ENCODE data around the gene KMT2B. TPM values are rescaled to one million over a fixed set of nuclear protein-coding genes. Genes with fewer than 3 reads are reported as not detected.

The KMT2B gene, protein sequence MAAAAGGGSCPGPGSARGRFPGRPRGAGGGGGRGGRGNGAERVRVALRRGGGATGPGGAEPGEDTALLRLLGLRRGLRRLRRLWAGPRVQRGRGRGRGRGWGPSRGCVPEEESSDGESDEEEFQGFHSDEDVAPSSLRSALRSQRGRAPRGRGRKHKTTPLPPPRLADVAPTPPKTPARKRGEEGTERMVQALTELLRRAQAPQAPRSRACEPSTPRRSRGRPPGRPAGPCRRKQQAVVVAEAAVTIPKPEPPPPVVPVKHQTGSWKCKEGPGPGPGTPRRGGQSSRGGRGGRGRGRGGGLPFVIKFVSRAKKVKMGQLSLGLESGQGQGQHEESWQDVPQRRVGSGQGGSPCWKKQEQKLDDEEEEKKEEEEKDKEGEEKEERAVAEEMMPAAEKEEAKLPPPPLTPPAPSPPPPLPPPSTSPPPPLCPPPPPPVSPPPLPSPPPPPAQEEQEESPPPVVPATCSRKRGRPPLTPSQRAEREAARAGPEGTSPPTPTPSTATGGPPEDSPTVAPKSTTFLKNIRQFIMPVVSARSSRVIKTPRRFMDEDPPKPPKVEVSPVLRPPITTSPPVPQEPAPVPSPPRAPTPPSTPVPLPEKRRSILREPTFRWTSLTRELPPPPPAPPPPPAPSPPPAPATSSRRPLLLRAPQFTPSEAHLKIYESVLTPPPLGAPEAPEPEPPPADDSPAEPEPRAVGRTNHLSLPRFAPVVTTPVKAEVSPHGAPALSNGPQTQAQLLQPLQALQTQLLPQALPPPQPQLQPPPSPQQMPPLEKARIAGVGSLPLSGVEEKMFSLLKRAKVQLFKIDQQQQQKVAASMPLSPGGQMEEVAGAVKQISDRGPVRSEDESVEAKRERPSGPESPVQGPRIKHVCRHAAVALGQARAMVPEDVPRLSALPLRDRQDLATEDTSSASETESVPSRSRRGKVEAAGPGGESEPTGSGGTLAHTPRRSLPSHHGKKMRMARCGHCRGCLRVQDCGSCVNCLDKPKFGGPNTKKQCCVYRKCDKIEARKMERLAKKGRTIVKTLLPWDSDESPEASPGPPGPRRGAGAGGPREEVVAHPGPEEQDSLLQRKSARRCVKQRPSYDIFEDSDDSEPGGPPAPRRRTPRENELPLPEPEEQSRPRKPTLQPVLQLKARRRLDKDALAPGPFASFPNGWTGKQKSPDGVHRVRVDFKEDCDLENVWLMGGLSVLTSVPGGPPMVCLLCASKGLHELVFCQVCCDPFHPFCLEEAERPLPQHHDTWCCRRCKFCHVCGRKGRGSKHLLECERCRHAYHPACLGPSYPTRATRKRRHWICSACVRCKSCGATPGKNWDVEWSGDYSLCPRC (N-terminal part only)
- total RNA-seq (2021) (32.2 and 44.2 TPM in 2 replicates), Bru-seq, nascent RNA (percentile 61 among the genes with signal in this experiment), BruChase-seq, experiment 1, labeled RNA remaining after a 2-hour chase (percentile 77 among the genes with signal in this experiment), BruChase-seq, experiment 2, labeled RNA remaining after a 6-hour chase (percentile 91 among the genes with signal in this experiment)
- long read RNA-seq, partial matches to known transcripts = 10 of 14 reads
- long read RNA-seq, other reads (novel, unspliced or antisense) = 2 of 14 reads

GRCh38 chr19:35717665-35718344 lies at the start of gene KMT2B:
KMT2B (plus strand) TSS chr19:35718003; CDS start chr19:35718019, 16 bp downstream.
- peak within 1 kb of the TSS; percentile 45 for H3K27ac ChIP-seq
- peaks cover 20% of the 10 kb centered on the region for H3K4me1 ChIP-seq (replicated peaks; ENCODE audit: insufficient read depth)
- peaks cover 34% of the 10 kb centered on the region for H3K79me2 ChIP-seq (ENCODE audit: low read depth)
- H3K9me3 ChIP-seq (ENCODE audit: insufficient read depth, low read depth) = no peaks in the 10 kb centered on the region
- H3K4me3 ChIP-seq = peak within 1 kb of the TSS; percentile 85
- CTCF ChIA-PET = interaction anchor here (0.5 kb wide), 1 partner anchor 182 kb away, joined by 4 read pairs; no protein-coding TSS in a partner anchor
- POLR2A ChIA-PET (ENCODE audit: unreplicated experiment) = no interaction called here
- H2AFZ ChIP-seq = peak within 1 kb of the TSS; percentile 99
- peaks cover 6% of the 10 kb centered on the region; the same call in 1 of the 2 replicates for H3F3A ChIP-seq (ENCODE audit: insufficient read depth, low read depth)
- peak in 1 of 2 experiments; percentile 96 for DNase-seq
- no peaks in the 10 kb centered on the region for H3K27me3 ChIP-seq (ENCODE audit: insufficient read depth, low read depth)
- TF ChIP-seq, protein P1, sequence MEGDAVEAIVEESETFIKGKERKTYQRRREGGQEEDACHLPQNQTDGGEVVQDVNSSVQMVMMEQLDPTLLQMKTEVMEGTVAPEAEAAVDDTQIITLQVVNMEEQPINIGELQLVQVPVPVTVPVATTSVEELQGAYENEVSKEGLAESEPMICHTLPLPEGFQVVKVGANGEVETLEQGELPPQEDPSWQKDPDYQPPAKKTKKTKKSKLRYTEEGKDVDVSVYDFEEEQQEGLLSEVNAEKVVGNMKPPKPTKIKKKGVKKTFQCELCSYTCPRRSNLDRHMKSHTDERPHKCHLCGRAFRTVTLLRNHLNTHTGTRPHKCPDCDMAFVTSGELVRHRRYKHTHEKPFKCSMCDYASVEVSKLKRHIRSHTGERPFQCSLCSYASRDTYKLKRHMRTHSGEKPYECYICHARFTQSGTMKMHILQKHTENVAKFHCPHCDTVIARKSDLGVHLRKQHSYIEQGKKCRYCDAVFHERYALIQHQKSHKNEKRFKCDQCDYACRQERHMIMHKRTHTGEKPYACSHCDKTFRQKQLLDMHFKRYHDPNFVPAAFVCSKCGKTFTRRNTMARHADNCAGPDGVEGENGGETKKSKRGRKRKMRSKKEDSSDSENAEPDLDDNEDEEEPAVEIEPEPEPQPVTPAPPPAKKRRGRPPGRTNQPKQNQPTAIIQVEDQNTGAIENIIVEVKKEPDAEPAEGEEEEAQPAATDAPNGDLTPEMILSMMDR (conservative IDR thresholded peaks at IDR 0.05) = no peak
- TF ChIP-seq EZH2 (IDR thresholded peaks at IDR 0.05; ENCODE audit: low read depth) = no peak
- H4K20me1 ChIP-seq (ENCODE audit: insufficient read depth) = peaks cover 14% of the 10 kb centered on the region
- no peaks in the 10 kb centered on the region for H3K36me3 ChIP-seq (ENCODE audit: low read depth)
- peak within 1 kb of the TSS; percentile 99 for H3K4me2 ChIP-seq
- H3K9me2 ChIP-seq (ENCODE audit: insufficient read depth) = no peaks in the 10 kb centered on the region
- intact Hi-C loops (cut with micrococcal nuclease; ENCODE audit: unreplicated experiment) = loop anchor here (1.0 to 5.0 kb wide), 11 partner anchors 25 to 745 kb away; partner anchors contain the start of genes COX6B1, LIN37, PSENEN and U2AF1L4
- no TSS peak for BruUV-seq (replicated peaks)

GRCh38 chr19:35669566-35669965 lies 48.2 kb upstream of the KMT2B start:
- H3K36me3 ChIP-seq (ENCODE audit: low read depth) = no peaks in the 10 kb centered on the region
- no peaks in the 10 kb centered on the region for H4K20me1 ChIP-seq (ENCODE audit: insufficient read depth)
- H3K4me3 ChIP-seq = no peak overlapping the region
- no peaks in the 10 kb centered on the region for H3K9me2 ChIP-seq (ENCODE audit: insufficient read depth)
- no peaks in the 10 kb centered on the region for H3K79me2 ChIP-seq (ENCODE audit: low read depth)
- DNase-seq = no peak
- intact Hi-C loops (cut with micrococcal nuclease; ENCODE audit: unreplicated experiment) = no loop called here
- peaks cover 6% of the 10 kb centered on the region; the same call in 1 of the 2 replicates for H3K4me1 ChIP-seq (replicated peaks; ENCODE audit: insufficient read depth)
- TF ChIP-seq, protein P1 (conservative IDR thresholded peaks at IDR 0.05) = no peak
- no peak for TF ChIP-seq EZH2 (IDR thresholded peaks at IDR 0.05; ENCODE audit: low read depth)
- H3F3A ChIP-seq (ENCODE audit: insufficient read depth, low read depth) = peaks cover 6% of the 10 kb centered on the region; the same call in 1 of the 2 replicates
- no peak overlapping the region for H2AFZ ChIP-seq
- ChIA-PET CTCF (no interaction called here), POLR2A (ENCODE audit: unreplicated experiment) (no interaction called here)
- no peak overlapping the region for H3K4me2 ChIP-seq
- peaks cover 19% of the 10 kb centered on the region for H3K27me3 ChIP-seq (ENCODE audit: insufficient read depth, low read depth)
- H3K9me3 ChIP-seq (ENCODE audit: insufficient read depth, low read depth) = no peaks in the 10 kb centered on the region
- no TSS peak for BruUV-seq (replicated peaks)
- no peak overlapping the region for H3K27ac ChIP-seq

Data from PC-9 (cell line).